HG03280 (cell line): ENCODE results near the gene NACC2.
A peak's percentile ranks its signal among the peaks of the same experiment; 100 is the strongest.
"Not testable (repeated sequence)": the region's sequence is repeated elsewhere in the genome, so short reads cannot be mapped to it uniquely, and the experiment has no call there.

Source experiments
- ATAC-seq: cut with Tn5 transposase; IDR thresholded peaks from one replicate; pipeline ENCODE4 v1.9.1; 2021; ENCODE audit warnings: mild to moderate bottlenecking, moderate library complexity; ENCODE audit not compliant: unreplicated experiment

The NACC2 gene

DNA sequence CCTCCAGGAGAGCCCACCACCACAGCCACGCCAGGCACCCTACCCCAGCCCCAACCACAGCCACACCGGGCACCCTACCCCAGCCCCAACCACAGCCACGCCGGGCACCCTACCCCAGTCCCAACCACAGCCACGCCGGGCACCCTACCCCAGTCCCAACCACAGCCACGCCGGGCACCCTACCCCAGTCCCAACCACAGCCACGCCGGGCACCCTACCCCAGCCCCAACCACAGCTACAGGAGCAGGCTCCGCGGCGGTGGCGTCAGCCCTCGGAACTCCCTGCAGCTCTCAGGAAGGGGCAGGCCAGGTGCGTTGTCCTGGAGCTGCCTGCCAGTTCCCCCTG, 128.2 kb downstream of the NACC2 start:
- ATAC-seq = not testable (repeated sequence)

DNA sequence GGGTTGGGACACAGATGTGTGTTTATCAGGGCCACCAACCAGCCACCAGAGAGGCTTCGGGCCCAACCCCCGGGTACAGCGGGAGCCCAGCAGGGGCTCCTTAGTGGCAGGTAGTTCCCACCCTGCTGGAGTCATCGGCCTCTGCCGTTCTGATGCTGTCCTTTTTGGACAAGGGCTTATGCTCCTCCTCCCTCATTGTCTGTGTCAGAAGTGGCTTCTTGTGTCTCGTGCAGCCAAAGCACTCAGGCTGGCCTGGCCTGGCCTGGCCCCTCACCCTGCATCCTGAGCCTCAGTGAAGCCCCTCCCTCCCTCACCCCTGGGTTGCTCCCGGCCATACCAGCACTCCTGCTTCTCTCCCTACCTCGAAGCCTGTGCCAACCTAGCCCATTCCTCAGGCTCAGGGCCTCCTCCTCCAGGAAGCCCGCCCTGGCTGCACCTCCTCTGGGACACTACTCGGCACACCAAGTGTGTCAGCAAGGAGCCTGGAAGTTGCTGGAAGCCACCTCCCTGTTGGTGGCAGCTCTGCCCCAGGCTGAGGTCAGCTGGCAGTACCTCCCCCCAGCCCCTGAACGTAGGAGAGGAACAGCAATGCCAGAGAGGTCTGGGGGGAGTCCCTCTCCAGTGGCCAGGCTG, 129.8 kb downstream of the NACC2 start:
- ATAC-seq = no peak

DNA sequence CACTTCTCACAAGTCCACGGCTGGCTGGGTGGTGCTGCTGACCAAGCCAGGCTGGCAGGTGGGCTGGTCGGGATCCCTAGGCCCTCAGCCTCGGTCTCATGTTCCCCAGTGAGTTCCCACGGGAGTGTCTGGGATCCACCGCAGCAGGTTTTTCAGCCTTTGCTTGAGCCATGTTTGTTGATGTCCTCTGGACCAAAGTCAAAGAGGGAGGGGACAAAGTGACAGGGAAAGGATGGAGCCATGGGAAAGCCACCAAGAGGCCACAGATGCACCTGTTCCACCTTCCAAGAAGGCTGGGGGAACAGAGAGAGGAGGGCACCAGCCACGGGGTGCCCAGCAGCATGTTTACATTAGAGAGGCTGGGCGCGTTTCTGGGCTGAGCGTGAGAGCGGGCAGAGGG, 131.2 kb downstream of the NACC2 start:
- ATAC-seq = no peak

GRCh38 chr9:135963338-135963737, 131.8 kb downstream of the NACC2 start:
- no peak for ATAC-seq

- no peak for ATAC-seq
These were observed 132.3 kb downstream of the NACC2 start for GRCh38 chr9:135962696-135963307.

DNA sequence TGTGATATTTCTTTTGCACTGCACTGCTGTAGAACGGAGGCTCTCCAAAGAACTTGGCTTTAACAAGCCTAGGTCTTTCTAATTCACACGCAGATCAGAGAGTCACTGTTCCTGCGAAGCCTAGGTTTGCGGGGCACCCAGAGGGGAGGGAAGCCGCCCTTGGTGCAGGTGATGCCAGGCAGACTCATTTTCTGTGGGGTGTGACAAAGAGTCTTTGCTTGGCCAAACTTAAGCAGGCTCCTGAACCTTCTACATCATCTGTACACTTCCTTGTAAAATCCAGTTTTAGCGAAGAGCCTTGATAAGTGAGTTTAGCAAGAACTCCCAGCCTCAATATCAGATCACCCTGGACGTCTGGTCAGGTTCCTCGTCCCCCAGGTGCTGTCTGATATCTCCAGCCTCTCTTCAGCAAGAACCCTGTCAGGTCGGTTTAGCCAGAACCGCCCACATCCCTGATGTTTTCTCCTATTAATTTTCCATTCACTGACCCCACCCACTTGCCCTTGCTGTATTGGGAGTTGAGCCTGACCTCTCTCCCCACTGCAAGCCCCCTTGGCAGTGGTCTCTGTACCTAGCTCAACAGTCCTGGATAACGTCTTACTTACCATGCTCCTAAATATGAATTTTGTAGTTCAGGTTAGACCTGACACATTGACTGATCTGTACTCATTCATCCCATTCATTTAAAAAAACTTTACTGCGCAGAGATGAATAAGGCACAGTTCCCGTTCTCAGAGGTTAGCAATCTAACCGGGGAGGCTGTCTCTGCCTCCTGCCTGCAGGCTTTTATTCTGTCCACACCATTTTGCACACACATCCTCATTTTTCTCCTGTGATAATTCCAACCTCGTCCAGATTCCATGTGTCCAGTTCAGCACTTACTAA, 133.0 kb downstream of the NACC2 start:
- ATAC-seq = no peak

DNA sequence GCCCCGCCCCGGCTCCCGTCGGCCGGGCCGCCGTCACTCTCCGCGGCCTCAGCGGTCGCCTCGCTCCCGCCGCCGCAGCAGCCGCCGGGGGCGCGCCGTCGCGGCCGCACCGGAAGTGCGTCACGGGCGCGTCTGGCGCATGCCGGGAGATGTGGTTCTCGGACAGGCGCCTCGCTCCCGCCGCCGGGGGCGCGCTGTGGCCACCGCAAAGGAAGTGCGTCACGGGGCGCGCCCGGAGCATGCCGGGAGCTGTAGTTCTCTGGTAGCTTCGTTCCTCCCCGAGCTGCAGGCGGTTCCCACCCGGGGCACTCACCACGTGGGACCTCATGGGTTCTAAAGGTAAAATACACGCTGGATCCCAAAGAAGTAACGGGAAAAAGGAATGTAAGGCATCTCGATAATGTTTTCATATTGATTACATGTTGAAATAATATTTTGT, 133.8 kb downstream of the NACC2 start, which contains the start of gene UBAC1:
UBAC1 (minus strand) TSS at position 97 of the 439 bp plus-strand sequence. CDS start 211 bp downstream, outside the sequence.
- peak; percentile 89 for ATAC-seq

DNA sequence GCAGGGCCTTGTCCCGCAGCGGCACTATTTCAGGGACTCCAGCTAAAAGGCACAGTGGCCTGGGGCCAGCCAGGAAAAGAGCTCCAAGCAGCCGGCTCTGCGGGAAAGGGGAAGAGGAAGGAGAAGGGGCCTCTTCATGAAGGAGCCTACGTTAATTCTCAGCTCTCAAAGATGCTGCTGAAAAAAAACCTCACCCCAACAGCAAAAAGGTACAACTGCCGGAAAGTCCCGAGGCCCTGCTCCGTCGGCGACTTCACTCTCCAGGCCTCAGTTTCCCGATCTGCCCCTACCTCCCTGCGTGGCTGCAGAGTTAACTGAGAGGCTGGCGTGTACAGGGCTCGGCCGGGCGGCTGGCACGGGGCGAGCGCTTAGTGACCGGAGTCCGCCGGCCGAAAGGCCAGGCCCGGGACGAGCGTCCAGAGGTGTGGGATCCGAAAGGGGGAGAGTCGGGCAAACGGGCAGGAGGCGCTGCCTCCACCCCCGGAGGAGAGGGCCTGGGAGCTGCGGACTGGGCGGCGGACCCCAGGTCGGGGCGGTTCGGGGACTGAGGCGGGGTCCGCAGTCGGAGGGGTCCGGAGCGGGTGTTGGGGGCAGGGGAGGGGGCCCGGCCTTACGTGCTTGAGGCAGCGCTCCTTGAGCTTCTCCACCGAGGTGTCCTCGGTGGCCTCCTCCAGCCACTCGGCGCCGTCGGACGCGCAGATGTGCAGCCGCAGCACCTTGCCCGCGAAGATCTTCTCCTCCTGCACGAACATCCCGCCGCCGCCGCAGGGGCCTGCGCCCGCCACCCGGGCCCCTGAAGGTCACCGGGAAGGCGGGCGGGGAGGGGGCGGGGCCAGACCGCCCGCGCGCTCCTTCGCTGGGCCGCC, 134.4 kb downstream of the NACC2 start:
- ATAC-seq = no peak

GRCh38 chr9:135959814-135960213, 135.3 kb downstream of the NACC2 start:
- no peak for ATAC-seq

GRCh38 chr9:135958485-135958884, 136.6 kb downstream of the NACC2 start:
- no peak for ATAC-seq

- no peak for ATAC-seq
These were observed 137.7 kb downstream of the NACC2 start for GRCh38 chr9:135957431-135957830.

- no peak for ATAC-seq
These were observed 138.3 kb downstream of the NACC2 start for GRCh38 chr9:135956802-135957174.
